GM18519 (cell line): ENCODE measurements around the gene FCHSD2.

ENCODE experiments used
- ATAC-seq: cut with Tn5 transposase; IDR thresholded peaks from one replicate; pipeline ENCODE4 v1.9.1; 2021; ENCODE audit warnings: mild to moderate bottlenecking, moderate library complexity; ENCODE audit not compliant: unreplicated experiment, low FRiP score

FCHSD2 gene

DNA sequence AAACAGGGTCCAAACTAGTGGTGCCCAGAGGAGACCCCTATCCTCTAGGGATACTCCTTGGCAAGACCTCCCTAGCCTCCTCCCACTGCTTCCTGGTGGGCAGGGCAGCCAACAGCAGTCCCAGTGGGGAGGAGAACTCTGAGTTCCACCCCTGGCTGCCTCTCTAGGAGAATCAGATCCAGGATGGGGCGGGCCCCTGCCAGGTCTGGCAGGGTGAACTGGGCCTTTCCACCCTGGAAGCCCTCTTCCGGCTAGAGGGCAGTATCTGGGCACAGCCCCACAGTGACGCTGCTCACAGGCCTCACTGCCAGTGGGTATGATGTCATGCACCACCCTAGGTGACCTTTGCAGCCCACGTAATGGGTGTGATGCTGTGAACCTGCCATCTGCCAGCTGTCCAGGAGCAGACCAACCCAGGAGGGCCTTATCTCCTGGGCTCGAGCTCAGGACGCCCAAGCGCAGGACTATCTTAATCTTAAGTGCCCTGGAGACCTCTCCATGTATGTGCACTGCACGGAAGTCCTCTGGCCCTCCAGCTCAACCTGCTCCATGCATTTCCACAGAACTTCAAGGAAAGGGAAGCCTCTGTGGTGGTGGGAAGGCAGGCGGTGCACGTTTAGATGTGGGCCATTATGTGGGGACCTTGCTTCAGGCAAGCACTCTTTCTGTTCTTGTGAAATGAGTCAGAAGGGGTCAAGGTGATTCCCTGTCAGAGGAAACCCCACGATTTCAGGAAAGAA, 31.8 kb upstream of the FCHSD2 start:
- ATAC-seq = no peak

DNA sequence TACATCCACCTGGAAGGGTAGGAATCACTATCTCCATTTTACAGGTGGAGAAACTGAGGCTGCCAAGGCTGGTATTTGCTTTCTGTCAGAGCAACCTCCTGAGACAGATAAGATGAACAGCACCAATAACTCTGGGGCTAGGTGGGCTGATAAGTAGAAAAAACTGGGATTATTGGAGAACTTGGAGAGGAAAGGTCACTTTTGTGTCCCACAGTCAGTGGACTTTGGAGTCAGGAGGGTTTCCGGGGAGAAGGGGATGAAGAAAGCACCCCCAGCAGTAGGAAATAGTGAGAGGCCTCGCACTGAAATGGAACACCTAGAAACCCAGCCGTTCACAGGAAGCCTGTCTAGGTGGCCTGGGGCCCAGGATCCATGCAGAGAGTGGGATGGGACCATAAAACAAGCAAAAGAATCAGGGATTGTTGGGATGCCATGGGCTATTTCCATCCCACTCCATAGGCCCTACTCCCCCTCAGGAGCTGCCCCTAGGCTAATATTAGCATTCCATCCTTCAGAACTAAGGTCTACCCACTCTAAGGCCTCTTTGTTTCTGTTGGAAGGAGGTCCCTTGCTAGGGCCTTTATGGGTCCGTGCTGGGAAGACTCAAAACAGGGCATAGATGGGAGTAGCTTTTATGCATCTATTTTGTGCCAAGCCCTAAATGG, 31.0 kb upstream of the FCHSD2 start:
- no peak for ATAC-seq

DNA sequence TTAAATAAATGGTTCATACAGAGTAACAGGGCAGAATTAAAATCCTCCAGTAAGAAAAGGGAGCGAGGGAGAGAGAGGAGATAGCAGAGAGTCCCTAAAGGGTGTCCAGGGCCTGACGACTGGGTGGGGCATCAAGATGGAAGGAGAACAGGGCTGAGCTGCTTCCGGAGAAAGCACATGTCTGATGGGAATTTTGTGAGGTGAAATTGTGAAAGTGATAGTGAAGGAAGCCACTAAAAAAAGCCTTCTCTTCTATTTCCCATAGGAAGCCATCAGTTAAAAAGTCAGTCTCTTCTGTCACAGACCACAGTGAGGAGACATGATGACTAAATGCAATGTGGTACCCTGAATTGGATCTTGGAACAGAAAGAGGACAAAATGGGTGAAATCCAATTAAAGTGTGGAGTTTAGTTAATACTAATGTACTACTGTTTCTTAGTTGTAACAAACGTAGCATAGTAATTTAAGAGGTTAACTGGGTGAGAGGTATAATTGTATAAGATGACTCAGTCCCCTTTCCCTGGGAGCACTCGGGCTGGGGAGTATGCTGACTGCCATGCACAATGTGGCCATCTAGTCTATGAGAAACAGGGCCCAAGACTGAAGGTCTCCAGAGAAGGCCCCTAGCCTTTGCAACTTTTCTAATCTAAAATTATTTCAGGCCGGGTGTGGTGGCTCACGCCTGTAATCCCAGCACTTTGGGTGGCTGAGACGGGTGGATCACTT, 29.5 kb upstream of the FCHSD2 start:
- ATAC-seq = no peak

DNA sequence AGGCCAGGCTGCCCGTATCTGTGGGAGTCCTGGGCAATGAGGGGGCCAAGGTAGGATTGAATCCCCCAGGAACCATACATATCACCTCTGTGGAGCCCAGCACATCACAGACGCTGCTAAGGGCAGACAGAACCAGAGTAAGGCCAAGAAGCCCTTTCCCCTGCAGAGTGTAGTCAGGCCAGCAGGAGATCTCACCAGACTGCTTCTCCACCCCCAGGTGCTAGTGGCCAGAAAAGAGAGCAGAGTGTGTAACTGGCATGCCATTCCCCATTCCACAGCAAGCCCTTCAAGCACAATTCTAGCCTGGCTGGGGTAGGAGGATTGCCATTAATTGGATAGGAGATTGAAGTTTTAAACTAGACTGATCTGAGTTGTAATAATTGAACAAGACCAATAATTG, 28.0 kb upstream of the FCHSD2 start:
- no peak for ATAC-seq

DNA sequence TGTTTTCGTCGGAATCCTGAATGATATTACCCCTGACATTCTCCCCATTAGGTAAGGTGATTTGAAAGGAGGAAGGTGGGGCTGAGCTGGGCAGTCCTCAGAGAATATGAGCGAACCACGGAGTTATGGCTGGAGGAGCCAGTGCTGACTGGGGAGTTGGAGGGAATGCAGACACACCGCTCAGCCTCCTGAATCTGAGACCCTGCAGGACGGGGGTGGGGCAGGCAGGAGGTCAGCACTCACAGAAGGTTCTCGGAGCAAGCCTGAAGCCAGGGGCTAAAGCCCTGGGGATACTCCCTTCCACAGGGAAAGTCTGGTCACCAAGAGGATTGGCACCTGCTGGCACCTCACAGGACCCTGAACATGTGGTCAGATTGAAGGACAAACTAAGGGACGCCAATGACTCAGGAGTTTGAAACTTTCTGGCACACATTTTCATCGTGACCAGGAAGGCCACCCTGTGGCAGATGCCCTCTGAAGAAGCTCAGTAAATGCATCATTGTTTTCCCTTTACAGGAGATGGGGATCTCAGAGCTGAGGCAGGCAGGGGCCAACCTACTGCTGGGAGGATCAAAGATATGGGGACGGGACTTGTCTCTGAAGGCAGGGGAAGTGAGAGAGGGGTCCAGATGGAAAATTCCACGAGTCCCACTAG, 26.9 kb upstream of the FCHSD2 start:
- no peak for ATAC-seq

DNA sequence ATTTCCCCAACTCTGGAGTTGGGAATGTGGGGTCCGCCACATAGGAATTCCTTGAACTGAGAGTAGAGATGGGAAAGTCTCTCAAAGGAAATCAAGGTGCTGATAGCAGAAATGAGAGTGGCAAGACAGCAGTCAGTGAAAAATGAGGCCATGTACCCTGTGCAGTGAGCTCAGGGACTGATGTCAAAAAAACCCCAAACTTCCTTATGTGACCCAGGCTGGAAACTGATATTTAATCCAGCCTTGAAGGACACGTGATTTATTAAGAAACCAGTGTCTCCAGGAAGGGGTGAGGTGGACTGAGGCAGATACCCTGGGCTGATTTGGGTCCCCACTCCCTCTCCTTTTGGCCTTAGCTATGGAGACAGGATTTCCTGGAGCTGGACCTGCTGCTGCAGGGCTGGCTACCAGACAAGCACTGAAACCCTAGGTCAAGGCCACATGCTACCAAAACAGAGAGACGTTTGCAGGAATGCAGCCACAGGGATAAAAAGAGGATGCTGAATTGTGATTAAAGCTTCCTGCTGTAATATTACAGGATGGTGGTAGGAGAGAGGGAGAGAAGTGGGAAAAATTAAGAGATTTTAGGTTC, 25.3 kb upstream of the FCHSD2 start:
- no peak for ATAC-seq

DNA sequence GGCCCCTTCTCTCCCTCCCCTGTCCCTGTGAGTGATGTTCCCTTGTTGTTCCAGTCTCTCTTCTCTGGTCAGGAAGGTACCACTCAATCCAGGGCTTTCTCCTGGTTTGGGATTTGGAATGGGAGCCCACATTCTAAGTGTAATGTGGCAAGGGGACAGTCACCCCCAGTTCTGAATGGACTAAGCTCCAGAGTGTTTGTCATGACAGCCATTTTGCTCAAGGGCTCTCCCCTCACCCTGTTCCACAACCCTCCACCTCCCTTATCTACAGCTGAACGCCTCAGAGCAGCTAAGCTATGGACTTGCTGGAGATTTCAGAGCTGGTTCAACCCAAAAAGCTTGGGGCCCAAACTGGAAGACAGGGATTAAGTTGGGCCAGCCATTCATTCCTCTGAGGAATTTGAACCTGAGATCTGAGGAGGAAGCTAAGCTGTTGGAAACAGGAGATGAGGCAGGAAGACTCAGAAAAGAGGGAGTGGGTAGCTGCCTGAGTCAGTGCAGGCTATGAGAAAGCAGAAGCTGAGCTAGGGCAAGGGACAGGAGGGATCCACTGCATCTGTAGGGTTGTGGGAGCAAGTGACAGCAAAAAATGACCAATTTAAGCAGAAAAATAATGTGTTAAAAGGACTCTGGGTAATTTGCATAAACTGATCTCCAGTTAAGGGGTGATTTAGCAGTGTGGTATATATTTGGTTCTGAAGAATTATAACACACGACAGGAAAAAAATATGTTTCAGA, 22.9 kb upstream of the FCHSD2 start:
- no peak for ATAC-seq

DNA sequence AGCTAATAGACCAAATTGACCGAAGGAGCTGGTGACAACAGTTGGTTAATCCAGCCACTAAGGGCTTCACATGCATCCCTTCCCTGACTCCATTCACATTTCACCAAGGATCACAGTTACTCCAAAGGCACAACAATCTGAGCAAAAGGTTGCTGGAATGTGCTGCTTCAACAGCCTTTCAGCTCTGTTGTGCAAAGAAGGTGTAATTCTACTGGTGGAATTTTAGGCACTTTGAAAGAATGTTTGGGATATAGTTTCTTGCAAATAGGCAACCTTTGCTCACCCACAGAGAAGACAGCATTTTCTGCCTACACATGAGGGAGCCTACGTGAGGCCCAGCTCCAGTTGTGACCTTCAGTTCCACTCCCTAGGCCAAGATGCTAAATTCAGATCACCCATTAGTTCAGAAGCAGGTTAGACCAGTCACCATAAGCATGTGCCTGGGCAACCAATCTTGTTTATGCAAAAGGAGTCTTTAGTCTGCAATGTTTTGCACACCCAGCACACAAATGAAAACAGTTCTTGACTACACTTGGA, 21.6 kb upstream of the FCHSD2 start:
- ATAC-seq = no peak

DNA sequence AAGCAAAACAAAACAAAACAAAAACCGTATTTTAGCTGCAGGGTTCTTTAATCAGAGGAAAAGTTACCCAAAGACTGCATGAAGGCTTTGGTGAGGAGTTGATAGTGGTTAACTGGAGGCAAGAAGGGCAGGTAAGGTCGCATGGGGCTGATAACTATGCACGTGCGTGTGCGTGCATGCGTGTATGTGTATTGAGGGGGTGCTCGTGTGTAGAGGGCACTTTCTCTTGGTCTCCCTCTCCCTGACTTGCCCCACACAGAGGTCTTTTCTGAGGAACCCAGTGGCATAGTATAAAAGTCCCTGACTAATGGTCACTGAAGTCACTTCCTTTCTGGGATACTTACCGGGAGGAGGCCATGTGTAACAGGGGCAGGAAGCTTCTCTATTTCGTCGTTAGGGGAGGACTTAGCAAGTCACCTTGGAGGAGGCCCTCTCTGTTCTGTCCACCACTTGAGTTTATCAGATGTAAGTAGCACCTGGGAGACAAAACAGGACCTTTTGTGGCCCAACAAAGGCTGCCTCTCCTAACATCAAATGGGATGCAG, 20.1 kb upstream of the FCHSD2 start:
- no peak for ATAC-seq

DNA sequence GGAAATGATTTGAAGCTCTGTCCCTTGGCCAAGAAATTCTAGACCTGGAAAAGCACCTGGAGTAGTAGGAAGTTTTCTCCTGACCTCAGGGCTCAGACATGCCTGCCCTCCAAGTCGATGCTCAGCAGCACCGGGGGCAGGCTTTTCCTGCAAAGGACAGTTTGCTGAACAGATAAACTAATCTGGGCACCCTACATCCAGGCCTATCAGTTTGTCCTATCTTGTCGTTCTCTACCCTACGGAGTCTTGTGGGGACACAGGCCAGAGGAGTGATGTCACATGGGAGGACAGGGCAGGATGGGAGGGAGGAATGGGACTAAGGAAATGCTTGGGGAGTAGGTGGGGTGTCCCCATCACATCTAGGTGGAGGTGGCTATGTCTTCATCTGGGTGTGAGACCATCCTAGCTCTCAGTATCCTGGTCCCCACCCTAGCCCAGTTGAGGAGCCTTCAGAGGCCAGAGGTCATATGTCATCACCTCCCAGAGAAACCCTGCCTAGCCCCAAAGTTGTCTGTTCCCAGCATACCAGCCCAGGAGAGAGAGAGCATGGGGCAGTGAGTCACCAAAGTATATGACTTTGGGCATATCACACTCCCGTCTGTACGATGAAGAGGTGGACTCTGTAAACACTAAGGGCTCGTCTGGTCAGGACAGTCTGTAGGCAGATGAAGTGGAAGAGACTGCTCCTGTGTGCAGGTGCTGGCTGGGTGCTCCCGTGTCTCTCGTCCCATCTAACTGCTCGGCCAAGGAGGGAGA, 18.1 kb upstream of the FCHSD2 start:
- no peak for ATAC-seq

DNA sequence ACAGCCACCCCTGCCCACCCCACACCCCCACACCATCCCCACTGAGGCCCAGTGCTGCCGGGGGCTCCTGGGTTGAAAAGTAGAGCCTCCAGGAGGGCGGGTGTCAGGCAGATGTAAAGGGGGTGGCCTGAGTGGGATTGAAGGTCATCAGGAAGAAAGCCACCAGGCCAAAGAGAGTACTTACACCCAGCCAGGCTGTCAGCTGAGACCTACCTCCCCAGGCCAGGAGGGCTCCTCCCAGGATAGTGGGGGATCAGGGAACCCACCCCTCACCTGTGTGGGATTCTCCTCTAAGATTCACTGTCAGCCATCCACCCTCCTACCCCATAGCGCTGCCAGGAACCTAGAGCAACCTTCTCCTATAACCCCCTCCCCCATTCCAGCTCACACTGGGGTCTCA, 17.2 kb upstream of the FCHSD2 start:
- ATAC-seq = no peak

DNA sequence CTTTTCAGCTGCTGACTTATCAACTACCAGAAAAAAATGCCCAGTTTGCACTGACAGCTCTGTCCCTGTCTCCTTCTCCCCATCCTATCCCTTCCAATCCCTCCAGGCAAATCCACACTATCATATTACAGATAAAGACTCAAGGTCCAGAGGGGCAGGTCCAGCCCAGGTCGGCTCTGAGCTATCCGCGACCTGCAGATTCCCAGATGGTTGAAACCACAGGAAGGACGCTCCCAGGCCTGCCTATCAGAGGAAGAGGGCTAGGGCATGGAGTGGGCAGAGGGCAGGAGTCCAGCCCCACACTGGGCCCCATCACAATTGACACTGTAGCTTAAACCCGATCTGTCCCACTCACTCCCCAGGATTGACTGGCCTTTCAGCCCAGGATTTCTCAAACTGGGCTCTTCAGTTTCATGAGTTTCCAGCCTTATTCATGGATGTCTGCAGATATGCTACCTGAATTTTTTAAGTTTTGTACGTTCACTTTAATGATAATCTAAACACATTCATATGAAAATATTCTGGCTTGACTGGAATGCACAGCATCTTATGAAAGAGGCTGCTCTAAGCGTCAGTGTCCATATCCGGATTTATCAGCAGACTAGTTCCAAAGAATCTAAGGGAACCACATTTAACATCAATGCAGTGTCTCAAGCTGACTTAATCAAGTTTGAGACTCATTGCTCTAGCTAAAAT, 16.4 kb upstream of the FCHSD2 start:
- no peak for ATAC-seq

DNA sequence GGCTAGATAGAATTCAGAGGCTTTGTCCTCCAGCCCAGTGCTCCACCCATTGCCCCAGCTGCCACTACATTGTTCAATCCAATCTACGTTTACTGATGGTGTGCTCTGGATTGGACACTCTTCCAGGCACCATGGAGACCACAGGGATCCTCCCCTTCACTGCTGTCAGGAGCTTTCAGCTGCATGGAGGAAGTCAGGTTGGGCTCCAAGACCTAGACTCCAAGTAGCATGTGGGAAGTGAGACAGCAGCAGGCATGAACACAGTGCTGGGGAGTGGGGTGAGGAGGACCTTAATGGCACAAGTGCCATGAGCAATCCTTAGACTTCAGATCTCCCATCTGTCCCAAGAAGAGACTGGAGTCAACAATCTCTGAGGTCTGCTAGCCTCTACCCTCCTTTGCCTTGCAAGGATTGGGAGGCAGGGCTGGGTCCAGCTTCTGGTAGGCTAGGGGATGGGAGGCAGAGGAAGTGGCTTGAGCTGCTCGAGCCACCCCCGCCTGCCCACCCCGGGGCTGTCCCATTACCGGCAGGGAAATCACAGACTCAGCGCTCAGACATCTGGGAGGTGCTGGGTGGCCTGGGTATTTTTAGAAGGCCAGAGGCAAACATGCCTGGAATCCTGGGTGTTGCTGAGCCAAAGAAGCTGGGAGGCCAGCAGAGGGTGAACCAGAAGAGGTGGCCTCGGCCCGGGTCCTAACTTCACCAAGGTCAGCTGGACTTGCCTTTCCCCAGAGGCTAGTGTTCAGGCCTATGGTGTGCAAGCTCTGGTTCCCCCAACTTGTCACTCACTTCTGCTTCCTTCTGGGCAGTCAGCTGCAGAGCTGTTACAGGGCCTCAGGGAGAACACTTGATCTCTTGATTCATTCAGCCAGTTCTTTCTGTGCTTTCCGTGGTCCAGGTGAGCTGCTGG, 15.2 kb upstream of the FCHSD2 start:
- ATAC-seq = no peak

DNA sequence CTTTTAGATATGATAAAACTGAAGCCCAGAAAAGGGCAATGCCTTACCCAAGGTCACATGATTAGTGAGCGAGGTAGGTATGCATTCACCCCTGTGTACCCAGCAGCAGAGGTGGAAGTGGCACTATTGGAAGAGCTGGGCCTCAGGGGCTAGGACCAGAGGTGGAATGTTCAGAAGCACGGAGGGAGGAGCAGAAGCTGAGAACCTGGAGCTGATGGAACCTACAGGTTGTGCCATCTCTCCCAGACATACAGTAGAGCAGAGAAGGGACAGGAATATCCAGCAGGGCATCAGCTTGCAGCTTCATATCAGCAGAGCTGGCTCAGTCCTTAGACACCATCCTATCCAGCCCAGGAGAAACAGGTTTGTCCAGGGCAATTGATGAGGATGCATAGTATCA, 14.6 kb upstream of the FCHSD2 start:
- no peak for ATAC-seq

DNA sequence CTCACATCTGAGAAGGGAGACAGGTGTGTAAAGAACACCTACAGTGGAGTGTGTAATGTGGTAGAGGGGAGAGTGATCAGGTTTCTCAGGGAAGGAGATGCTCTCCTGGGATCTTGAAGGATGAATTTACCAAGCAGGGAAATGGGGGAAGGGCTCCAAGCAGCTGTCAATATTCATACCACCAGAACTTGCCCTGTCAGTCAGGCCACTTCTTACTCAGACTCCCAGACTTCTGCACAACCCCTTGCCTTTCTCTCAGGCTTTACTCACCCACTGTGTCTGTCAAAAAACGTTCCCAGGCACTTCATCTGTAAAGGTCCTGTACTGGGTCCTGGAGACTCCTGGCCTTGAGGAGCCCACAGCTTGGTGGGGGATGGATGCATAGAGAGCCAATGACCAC, 14.0 kb upstream of the FCHSD2 start:
- ATAC-seq = no peak

DNA sequence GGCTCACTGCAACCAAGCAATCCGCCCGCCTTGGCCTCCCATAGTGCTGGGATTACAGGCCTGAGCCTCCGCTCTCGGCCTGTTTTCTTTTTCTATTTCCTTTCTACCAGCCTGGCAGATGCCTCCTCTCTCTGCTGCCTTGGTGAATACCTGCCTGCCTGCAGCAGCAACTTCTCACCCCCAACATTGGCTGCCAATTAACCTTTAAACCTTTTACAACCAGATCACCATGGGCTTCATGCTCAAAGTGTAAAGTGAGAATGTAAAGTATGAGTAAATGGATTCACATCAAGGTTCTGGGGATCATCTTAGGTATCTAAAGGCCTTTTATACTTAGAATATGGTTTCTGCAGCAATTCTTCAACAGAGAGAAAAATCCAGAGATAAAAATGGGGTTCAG, 13.0 kb upstream of the FCHSD2 start:
- no peak for ATAC-seq

DNA sequence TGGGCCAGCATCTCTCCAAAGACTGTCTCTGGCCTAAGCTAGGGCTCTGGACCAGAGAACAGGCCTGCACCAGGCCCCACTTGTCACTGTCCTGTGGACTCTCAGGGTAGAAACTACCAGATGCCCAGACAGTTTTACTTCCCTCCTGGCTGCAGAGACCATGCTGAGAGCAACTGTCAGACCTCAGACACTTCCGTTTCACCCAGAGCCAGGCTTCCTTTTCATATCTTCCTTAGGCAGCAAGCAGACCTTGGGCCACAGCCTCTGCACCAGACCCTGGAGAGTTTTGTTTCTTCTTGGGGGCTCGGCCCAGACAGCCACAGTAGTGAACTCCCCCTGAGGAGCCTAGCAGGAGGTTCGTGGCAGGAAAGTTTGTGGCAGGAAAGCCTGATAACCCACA, 12.1 kb upstream of the FCHSD2 start:
- ATAC-seq = peak; percentile 35
